ENCODE data around the gene CCDC17. TPM values are rescaled to one million over a fixed set of nuclear protein-coding genes. Genes with fewer than 3 reads are reported as not detected.

Gene CCDC17
- polyA plus RNA-seq, 1 donor (not counting 4 experiments of a cell fraction or from before 2014, with no cell fraction given), result 0.37 TPM

DNA sequence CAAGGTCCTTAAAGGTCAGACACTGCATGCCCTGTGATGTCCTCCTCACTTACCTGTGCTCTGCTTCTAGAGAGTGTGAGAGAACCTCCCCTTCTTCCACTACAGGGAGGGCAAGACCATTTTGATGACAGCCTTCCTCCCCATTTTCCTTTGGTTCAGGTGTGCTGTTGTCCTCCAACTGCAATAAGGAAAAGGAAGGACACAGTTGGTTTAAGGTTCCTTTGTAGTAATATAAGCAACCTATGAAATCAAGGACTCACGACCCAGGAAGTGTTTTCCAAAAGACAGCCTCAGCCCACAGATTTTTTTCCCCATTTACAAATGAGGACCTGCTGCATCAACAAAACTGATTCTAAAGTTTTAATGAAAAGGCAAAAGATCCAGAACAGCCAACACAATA, 6.6 kb upstream of the CCDC17 start:
- dilution Hi-C loops (cut with MboI; ENCODE audit: extremely low pct_ligation_motif_present, low sequenced_read_pairs), result no loop called here
- no peaks in the 10 kb centered on the region for H3K79me2 ChIP-seq (ENCODE audit: control insufficient read depth, insufficient read depth, low read length)
- no peak overlapping the region for H3K4me3 ChIP-seq (ENCODE audit: control insufficient read depth in 2 of 3, extremely low read depth in 1 of 3, insufficient read depth in 2 of 3, low read depth in 1 of 3, low read length in 3 of 3)
- no peak overlapping the region for H2AFZ ChIP-seq (ENCODE audit: control insufficient read depth, low read length)
- H3K9me1 ChIP-seq (ENCODE audit: control insufficient read depth, extremely low read depth, insufficient read depth, low read length), result no peaks in the 10 kb centered on the region
- no peak overlapping the region for H3K9ac ChIP-seq (ENCODE audit: control insufficient read depth, extremely low read depth, insufficient read depth, low read length)
- no peak for FAIRE-seq
- TF ChIP-seq, protein P1, sequence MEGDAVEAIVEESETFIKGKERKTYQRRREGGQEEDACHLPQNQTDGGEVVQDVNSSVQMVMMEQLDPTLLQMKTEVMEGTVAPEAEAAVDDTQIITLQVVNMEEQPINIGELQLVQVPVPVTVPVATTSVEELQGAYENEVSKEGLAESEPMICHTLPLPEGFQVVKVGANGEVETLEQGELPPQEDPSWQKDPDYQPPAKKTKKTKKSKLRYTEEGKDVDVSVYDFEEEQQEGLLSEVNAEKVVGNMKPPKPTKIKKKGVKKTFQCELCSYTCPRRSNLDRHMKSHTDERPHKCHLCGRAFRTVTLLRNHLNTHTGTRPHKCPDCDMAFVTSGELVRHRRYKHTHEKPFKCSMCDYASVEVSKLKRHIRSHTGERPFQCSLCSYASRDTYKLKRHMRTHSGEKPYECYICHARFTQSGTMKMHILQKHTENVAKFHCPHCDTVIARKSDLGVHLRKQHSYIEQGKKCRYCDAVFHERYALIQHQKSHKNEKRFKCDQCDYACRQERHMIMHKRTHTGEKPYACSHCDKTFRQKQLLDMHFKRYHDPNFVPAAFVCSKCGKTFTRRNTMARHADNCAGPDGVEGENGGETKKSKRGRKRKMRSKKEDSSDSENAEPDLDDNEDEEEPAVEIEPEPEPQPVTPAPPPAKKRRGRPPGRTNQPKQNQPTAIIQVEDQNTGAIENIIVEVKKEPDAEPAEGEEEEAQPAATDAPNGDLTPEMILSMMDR (optimal IDR thresholded peaks at IDR 0.05 in 1 of 3, IDR thresholded peaks at IDR 0.05 in 1 of 3, conservative IDR thresholded peaks at IDR 0.05 in 1 of 3; ENCODE audit: extremely low read depth in 1 of 3, insufficient read depth in 2 of 3, low read length in 3 of 3), result no peak
- TF ChIP-seq EZH2 (IDR thresholded peaks at IDR 0.05; ENCODE audit: low read length), result no peak
- no peak overlapping the region for H3K4me2 ChIP-seq (ENCODE audit: control insufficient read depth, extremely low read depth, insufficient read depth, low read depth, low read length)
- H3K9me3 ChIP-seq (ENCODE audit: control insufficient read depth, low read depth, low read length), result no peaks in the 10 kb centered on the region
- no peaks in the 10 kb centered on the region for H3K27me3 ChIP-seq (ENCODE audit: control insufficient read depth, extremely low read depth, insufficient read depth, low read length)
- no peaks in the 10 kb centered on the region for H3K4me1 ChIP-seq (ENCODE audit: control insufficient read depth, extremely low read depth, insufficient read depth, low read length)
- peaks cover 45 to 51% of the 10 kb centered on the region in 2 experiments for H3K36me3 ChIP-seq (ENCODE audit: control insufficient read depth in 2 of 2, extremely low read depth in 1 of 2, insufficient read depth in 2 of 2, low read length in 2 of 2)
- DNase-seq (ENCODE audit: low read depth, low spot score), result no peak
- no peaks in the 10 kb centered on the region for H4K20me1 ChIP-seq (ENCODE audit: control insufficient read depth, extremely low read depth, insufficient read depth, low read length)
- H3K27ac ChIP-seq (ENCODE audit: control insufficient read depth, insufficient read depth, low read length), result no peak overlapping the region

DNA sequence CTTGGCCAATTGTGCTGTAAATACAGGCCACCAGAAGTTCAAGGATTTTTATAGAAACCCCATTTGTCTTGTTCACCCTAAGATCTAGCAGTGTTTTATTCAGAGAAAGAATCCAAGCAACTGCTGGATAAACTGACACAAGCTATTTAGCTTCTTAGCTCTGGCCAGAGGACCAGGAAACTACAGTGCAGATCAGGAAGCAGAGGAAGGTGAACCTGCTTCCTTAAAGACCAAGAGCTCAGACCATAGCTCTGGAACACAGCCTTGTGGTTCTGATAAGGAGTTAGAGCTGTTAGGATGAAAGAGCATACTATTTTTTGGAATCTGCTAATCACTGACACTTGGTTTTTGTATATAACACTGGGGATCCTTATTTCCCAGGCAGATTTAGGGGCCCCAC, 5.2 kb upstream of the CCDC17 start:
- H3K4me1 ChIP-seq (ENCODE audit: control insufficient read depth, extremely low read depth, insufficient read depth, low read length), result peaks cover 5% of the 10 kb centered on the region
- no peak overlapping the region for H3K4me3 ChIP-seq (ENCODE audit: control insufficient read depth in 2 of 3, extremely low read depth in 1 of 3, insufficient read depth in 2 of 3, low read depth in 1 of 3, low read length in 3 of 3)
- H3K4me2 ChIP-seq (ENCODE audit: control insufficient read depth, extremely low read depth, insufficient read depth, low read depth, low read length), result no peak overlapping the region
- no peaks in the 10 kb centered on the region for H3K9me3 ChIP-seq (ENCODE audit: control insufficient read depth, low read depth, low read length)
- no peaks in the 10 kb centered on the region for H3K79me2 ChIP-seq (ENCODE audit: control insufficient read depth, insufficient read depth, low read length)
- H4K20me1 ChIP-seq (ENCODE audit: control insufficient read depth, extremely low read depth, insufficient read depth, low read length), result no peaks in the 10 kb centered on the region
- H3K9me1 ChIP-seq (ENCODE audit: control insufficient read depth, extremely low read depth, insufficient read depth, low read length), result peaks cover 2% of the 10 kb centered on the region
- H3K9ac ChIP-seq (ENCODE audit: control insufficient read depth, extremely low read depth, insufficient read depth, low read length), result no peak overlapping the region
- FAIRE-seq (no peak), DNase-seq (ENCODE audit: low read depth, low spot score) (no peak)
- H3K27me3 ChIP-seq (ENCODE audit: control insufficient read depth, extremely low read depth, insufficient read depth, low read length), result no peaks in the 10 kb centered on the region
- TF ChIP-seq, protein P1 (optimal IDR thresholded peaks at IDR 0.05 in 1 of 3, IDR thresholded peaks at IDR 0.05 in 1 of 3, conservative IDR thresholded peaks at IDR 0.05 in 1 of 3; ENCODE audit: extremely low read depth in 1 of 3, insufficient read depth in 2 of 3, low read length in 3 of 3), result no peak
- no peak for TF ChIP-seq EZH2 (IDR thresholded peaks at IDR 0.05; ENCODE audit: low read length)
- no peak overlapping the region for H2AFZ ChIP-seq (ENCODE audit: control insufficient read depth, low read length)
- no peak overlapping the region for H3K27ac ChIP-seq (ENCODE audit: control insufficient read depth, insufficient read depth, low read length)
- dilution Hi-C loops (cut with MboI; ENCODE audit: extremely low pct_ligation_motif_present, low sequenced_read_pairs), result no loop called here
- peaks cover 45 to 46% of the 10 kb centered on the region in 2 experiments for H3K36me3 ChIP-seq (ENCODE audit: control insufficient read depth in 2 of 2, extremely low read depth in 1 of 2, insufficient read depth in 2 of 2, low read length in 2 of 2)

Data from keratinocyte (primary cell).